Stimulated activated CD4-positive, alpha-beta T cell treated with anti-CD3 and anti-CD28 coated beads, TNF-alpha, amount 100 ng/mL, for 4 hours (primary cell): Measurements from ENCODE around the gene SYT3.
"Not testable (repeated sequence)": the region's sequence is repeated elsewhere in the genome, so short reads cannot be mapped to it uniquely, and the experiment has no call there.

ENCODE experiments used
- DNase-seq, 3 experiments: peaks; one replicate each; pipeline ENCODE4 v3.0.0-alpha.2; 2020; ENCODE audit warnings: low read depth in 3 of 3

Gene SYT3

DNA sequence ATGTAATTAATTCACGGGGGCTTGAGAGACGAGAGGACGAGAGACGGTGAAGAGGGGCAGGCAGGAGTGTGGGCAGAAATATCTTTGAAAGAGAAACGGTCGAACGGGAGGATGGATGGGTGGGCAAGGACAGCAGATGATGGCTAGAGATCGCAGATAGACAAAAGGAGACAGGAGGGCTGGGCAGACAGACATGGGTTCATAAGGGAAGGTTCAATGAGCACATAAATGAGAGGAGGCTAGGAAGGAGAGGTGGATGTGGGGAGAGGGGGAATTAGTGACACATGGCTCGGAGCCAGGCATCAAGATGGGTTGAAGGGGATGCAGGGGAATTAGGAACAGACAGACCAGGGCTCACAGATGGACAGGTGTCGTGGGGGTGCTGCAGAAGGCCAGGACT is 1.1 kb downstream of the SYT3 start:
- DNase-seq: no peak

DNA sequence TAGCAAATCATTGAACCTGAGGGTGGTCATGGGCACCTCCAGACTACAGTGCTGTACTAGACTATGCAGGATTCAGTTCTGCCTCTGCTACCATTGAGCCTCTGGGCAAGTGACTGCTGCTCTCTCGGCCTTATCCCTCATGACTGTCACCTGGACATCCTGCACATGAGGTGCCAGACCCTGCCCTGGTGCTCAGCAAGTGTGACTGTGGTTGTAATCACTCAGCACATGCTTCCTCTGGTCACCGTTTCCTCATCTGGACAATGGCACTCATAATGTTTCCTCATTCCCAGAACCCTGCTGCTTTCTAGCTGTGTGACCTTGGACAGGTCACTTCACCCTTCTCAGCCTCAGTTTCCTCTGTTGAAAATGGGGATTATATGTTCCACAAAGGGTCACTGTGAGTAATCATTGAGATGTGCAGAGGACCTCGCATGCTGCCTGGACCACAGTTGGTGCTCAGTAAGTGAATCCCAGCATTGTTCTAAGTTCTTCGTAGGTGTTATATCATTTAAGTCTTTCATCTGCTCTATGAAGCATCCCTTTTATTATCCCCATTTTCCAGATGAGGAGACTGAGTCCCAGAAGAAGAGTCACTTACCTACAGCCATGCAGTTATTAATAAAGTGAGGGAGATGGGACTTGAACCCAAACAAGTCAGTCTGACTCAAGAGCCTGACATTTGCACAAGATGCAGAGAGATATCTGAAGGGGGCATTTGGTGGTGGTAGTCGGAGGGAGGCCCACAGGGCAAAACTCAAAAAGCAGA is 3.2 kb downstream of the SYT3 start:
- DNase-seq: no peak

DNA sequence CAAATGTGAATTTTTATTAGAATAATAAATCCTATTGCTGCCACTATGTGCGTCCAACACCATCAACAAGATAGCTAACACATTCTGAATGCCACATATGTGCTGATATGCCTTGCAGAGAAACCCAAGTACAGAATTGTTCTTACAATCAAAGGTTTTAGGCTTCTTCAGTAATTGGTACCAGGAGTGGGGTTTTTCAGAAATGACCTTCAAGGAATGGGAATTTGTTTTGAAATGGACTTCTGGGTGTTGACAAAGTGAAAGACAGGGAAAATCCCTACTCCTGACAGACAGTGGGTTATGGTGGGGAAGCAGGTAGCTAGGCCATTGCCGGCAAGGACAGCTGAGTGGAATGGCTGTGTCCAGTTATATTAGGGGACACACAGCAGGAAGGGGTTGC is 5.7 kb downstream of the SYT3 start:
- DNase-seq: no peak

DNA sequence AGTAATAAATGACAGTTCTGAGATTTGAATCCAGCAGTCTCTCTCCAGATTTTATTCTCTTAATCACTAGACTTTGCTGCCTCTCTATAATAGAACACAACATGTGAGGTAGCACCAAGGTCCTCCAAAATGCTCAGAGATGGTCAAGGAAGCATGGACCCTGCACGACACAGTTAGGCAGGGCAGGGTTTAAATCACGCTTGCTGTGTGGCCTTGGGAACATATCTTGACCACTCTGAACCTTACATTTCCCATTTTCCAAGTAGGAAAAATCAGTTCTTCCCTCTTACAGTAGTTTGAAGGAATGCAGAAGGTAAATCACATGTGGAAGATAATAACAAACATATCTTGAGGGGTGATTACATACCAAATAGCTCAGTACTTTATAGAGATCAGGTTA is 6.3 kb downstream of the SYT3 start:
- no peak for DNase-seq

DNA sequence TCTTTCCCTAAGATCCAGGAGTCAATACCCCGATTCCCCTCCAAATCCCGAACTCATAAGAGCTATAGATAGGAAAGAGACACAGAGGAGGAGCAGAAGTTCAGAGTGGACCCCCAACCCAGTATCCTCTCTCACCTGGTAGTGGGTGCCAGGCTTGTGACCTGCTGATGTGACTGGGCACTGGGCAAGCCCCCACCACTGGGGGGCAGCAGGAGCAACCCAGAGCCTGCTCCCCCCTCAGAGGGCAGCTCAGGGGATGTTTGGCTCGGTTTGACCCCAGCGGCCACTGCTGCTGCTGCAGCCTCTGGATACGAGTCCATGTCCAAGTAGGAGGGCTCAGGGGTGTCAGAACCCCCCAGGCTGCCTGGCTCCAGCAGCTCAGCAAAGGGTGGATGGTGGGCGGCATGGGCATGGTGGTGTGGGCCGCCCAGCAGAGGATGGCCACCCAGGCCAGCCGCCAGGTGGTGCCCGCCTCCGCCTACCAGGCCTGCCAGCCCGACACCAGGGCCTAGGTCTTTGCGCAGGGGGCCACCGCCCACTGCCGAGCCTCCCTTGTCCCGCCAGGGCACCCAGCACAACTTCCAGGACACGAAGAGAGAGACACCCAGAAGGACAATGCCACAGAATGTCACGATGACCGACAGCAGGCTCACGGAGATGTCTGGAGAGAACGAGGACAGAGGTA is 7.4 kb downstream of the SYT3 start:
- DNase-seq: no peak

DNA sequence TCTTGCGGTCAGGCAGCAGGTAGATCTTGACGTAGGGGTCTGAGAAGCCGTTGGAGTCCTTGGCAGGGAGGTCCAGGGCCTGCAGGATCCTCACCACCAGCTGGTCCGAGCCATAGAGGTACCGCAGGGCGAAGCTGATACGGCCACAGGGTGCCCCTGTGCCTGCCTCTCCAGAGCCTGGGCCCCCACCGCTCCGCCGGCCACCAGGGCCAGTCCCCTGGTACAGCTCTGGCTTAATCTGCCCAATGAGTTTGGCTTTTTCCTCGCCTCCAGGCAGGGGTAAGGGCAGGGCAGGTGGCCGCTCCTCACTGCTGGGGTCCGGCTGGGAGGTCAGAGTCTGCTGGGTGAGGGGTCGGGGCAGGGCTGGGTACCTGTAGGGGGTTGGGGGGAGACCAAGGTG is 9.9 kb downstream of the SYT3 start:
- DNase-seq: no peak

DNA sequence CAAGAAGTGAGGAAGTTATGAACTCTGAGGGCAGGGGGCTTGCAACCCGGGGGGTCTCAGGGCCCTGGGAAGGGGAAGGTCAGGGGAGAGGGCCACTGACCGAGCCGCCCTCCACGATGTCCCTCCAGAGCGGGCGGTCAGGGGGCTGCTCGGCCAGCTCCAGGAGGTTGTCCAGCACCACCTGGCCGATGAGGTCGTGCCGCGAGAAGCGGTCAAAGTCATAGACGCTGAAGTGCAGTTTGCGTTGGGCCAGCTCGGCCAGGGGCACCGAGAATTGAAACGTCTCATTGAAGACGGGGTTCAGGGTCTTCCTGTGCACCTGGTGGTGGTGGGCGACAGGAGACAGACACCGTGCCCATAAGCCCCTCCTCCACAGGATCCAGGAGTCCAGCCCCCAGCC is 10.5 kb downstream of the SYT3 start:
- no peak for DNase-seq

DNA sequence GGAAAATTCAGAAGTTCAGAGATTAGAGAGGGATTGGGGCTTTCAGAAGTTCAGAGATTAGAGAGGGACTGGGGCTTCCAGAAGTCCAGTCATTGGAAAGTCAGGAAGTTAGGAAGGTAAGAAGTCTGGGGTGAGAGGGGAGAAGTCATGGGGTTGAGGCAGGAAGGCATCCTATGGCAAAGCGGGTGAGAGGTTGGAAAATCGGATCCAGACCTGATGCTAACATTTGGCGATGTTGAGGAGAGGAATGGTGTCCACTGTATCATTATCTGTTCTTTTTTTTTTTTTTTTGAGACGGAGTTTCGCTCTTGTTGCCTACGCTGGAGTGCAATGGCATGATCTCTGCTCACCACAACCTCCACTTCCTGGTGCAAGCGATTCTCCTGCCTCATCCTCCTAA is 11.1 kb downstream of the SYT3 start:
- DNase-seq: no peak

DNA sequence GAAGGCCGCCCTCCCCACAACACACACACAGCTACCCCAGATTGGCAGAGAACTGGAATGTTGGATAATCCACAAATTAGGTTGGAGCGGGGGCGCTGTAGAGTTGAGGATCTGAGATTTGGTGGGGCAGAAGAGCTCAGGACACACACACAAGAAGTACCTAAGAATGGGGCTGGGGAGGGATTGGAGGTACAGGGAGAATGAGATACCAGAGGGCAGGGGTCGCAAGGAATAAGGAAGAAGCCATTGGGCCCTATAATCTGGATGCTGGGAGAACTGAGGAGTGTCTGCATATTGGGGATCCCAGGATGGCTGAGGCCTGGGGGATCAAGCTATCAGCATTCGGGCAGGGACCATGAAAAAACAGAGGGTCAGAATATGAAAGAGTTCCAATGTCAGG is 11.5 kb downstream of the SYT3 start:
- no peak for DNase-seq

DNA sequence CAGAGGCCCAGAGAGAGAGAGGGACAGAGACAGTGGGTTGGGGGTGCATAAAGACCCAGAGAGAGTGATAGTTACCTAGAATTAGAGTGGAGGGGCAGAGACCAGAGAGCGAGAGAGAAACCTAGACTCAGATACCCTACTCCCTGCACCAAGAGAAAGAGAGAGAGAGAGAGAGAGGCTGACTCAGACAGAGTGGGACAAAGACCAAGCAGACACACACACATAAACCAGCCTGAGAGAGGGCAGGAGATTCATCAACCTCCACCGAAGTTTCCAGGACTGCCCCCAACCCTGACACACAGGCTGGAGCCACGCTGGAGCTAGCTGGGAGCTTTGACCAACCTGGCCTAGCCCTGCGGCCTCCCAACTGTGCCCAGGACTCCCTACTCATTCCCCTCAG is 12.9 kb downstream of the SYT3 start:
- DNase-seq: no peak

DNA sequence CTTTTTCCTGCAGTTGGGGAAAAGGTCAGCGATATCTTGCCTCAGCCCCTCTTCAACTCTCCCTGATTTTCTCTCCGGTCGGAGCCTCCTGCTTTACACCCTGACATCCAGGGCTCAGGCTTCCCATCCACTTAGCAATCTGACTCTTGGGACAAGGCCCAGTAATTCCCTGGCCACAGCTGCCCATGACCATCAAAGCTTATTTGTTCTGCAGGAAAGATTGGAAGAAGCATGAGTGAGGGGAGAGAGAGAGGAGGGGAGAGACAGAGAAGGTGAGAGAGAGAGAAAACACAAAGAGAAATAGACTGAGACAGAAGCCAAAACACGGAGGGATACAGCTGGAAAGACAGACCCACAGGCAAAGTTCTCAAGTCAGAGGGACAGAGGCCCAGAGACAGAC is 13.7 kb downstream of the SYT3 start:
- DNase-seq: no peak

DNA sequence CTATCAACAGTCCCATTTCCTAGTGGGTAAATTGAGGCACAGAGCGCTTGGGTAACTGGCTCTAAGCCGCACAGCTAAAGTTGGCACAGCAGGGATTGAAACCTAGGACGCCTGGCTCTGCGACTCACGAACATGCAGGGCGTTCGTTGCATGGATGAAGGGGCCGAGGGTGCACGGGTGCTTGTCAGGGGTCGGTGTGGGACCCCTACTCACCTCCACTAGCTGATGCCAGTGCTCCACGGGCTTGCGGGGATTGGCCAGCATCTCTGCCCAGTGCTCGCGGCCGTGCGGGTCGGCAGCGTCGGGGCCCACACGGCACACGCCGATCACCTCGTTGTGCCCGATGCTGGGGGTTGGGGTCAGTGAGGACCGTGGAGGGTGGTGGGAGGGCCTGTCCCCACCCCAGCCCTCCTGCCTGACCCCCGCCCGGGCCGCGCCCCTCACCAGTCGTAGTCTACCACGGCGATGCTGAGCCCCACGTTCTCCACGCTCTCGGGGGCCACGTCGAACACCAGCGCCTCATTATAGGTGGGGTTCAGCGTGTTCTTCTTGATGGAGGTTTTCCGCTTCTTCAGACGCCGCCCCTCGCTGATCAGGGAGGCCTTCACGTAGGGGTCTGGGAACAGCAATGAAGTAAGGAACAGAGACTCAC is 14.6 kb downstream of the SYT3 start:
- no peak for DNase-seq

DNA sequence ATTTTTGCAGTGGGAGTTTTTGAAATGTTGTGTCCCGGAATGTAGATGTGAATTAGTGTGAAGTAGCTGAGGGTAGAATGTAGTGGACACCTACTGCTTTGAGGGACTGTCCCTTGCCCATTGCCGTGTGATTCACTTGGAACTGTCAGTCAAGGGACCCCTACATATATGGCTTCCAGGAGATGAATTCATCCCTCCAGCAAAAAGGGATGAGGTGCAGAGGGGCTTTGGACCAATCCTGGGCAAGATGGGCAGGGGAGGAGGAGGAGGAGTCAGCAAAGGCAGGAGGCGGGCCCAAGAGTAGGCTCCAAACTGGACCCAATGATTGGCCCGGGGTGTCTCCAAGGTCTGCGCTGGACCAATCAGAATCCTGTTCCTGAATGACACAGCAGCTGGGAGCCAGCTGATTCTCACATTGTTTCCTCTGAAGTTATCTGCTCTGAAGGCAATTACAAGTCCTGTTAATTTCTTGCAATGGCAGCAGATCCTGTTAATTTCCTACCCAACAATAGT is 19.2 kb downstream of the SYT3 start:
- not testable (repeated sequence) for DNase-seq

DNA sequence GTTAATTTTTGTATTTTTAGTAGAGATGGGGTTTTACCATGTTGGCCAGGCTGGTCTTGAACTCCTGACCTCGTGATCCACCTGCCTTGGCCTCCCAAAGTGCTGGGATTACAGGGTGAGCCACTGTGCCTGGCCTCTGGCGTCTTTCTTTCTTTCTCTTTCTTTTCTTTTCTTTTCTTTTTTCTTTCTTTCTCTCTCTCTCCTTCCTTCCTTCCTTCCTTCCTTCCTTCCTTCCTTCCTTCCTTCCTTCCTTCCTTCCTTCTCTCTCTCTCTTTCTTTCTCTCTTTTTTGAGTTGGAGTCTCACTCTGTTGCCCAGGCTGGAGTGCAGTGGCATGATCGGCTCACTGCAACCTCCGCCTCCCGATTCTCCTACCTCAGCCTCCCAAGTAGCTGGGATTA is 20.5 kb downstream of the SYT3 start:
- DNase-seq: not testable (repeated sequence)

DNA sequence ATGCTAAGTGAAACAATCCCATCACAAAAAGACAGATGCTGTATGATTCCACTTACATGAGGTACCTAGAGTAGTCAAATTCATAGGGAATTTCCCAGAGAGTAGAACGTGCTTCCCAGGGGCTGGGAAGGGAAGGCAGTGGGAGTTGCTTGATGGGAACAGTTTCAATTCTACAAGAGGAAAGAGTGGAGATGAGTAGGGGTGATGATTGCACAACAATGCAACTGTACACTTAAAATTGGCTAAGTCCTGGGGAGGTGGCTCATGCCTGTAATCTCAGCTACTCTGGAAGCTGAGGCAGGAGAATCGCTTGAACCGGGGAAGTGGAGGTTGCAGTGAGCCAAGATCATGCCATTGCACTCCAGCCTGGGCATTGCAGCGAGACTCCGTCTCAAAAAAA is 21.3 kb downstream of the SYT3 start:
- DNase-seq: not testable (repeated sequence)

DNA sequence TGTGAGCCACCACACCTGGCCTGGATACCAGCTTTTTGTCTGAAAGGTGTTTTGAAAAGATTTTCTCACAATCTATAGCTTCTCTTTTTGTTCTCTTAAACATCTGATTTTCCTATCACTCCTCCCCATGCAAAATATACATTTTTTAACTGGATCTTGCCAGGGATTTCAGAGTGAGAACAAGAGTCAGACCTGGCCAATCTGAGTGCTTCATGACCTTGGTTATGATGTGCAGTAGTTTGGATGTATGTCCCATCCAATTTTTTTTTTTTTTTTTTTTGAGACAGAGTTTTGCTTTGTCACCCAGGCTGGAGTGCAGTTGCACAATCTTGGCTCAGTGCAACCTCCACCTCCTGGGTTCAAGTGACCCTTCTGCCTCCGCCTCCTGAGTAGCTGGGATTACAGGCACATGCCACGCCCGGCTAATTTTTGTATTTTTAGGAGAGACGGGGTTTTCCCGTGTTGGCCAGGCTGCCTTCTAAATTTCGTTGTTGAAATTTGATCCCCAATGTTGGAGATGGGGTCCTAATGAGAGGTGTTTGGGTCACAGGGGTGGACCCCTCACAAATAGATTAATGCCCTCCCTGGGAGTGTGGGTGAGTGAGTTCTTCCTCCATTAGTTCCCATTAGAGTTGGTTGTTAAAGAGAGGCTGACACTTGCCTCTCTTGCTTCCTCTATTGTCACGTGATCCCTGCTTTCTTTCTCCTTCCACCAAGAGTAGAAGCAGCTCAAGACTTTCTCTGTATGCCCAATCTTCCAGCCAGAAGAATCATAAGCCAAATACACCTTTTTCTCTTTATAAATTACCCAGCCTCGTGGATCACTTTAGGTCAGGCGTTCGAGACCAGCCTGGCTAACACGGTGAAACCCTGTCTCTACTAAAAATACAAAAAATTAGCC is 26.9 kb downstream of the SYT3 start:
- DNase-seq: not testable (repeated sequence)

DNA sequence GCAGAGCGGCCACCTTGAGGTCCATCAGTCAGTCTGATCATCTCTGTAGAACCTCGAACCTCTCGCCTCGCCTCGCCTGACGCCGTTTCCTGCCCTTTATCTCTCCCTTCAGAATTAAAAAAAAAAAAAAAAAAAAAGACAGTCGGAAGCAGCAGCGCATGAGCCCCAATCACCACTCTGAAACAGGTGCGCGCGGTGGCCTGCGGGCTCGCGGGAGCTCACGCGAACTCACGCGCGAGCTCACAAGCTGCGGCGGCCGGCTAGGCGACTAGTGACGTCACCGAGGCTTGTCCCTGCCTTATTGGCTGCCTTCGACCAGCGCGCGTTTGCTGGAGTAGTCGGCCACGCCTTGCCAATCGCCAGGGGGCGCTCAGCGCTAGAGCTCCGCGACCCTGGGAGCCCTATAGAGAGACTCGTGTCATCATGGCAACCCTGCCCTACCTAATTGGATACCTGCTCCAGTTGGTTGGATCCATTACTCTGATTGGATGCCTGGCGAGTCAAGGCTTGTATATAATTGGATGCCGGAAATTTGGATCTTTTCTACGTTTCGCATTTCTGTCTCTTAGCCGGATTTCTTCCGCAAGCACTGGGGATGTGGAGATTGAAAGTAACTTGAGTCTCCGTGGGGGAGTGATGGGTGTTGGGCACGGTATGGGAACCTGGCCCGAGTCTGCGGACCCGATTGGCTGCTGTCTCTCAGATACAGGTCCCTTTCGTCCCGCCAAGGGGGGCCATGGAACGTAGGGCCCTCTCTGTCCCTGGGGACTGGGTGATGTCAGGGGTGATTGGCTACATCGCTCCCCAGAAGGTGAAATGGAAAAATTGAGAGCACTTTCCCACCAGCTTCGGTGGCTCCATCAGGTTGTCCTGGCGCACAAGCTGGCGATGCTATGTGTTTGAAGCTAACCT is 31.6 kb downstream of the SYT3 start:
- peak; percentile 21 to 58 (median 51) for DNase-seq

DNA sequence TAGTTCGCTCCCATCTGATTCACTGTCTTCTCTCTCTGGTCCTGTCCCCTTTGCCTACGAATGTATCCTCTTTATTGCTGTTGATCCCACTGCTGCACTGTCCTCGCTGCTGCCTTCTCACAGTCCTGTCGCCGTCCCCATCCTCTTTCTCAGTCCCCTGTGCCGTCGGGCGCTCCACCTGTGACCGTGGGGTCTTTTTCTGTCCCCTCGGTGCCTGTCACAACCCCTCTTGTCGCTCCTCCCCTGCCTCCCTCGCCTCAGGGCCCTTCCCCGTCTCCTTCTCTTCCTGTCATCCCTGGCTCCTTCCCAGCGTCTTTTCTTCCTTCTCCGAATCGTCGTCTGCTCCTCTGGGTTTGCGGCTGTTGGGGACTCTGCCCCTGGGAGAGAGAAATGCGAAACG is 32.3 kb downstream of the SYT3 start:
- no peak for DNase-seq

DNA sequence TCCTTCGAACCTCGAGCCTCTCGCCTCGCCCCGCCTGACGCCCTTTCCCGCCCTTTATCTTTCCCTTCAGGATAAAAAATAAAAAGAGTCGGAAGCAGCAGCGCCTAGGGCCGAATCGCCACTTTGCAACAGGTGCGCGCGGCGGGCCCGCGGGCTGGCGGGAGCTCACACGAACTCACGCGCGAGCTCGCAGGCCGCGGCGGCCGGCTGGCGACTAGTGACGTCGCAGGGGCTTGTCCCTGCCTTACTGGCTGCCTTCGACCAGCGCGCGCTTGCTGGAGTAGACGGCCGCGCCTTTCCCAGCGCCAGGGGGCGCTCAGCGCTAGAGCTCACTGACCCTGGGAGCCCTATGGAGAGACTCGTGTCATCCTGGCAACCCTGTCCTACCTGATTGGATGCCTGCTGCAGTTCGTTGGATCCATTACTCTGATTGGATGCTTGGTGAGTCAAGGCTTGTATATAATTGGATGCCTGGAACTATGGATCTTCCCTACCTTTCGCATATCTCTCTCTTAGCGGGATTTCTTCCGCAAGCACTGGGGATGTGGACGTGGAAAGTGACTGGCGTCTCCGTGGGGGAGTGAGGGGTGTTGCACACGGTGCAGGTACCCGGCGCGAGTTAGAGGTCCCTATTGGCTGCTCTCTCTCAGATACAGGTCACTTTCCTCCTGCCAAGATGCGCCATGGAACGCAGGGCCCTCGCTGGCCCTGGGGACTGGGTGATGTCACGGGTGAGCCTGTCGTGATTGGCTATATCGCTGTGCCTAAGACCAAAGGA is 33.4 kb downstream of the SYT3 start:
- DNase-seq: not testable (repeated sequence)
